ENCODE data around the gene HSPBP1.

DNA sequence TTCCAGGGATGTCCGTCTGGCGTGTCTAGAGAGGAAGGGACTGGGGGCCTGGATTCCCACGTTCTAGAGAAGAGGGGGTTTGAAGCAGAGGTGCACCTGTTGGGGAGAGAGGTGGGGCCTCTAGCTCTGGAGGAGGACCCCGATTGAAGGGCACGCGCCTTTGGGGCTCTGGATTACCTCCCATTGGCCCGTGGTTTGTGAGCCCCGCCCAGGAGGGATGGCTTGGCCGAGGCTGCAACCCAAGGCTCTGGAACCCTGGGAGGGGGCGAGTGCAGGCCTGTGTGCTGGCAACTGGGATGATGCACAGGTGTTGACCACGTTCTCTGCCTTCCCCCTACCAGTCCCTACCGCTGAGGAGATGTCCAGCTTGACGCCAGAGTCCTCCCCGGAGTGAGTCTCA is 25.1 kb upstream of the HSPBP1 start:
- no peak for TF ChIP-seq FOXA1 (IDR thresholded peaks at IDR 0.05)
- TF ChIP-seq RAD21 (IDR thresholded peaks at IDR 0.05), result no peak
- TF ChIP-seq, protein P1, sequence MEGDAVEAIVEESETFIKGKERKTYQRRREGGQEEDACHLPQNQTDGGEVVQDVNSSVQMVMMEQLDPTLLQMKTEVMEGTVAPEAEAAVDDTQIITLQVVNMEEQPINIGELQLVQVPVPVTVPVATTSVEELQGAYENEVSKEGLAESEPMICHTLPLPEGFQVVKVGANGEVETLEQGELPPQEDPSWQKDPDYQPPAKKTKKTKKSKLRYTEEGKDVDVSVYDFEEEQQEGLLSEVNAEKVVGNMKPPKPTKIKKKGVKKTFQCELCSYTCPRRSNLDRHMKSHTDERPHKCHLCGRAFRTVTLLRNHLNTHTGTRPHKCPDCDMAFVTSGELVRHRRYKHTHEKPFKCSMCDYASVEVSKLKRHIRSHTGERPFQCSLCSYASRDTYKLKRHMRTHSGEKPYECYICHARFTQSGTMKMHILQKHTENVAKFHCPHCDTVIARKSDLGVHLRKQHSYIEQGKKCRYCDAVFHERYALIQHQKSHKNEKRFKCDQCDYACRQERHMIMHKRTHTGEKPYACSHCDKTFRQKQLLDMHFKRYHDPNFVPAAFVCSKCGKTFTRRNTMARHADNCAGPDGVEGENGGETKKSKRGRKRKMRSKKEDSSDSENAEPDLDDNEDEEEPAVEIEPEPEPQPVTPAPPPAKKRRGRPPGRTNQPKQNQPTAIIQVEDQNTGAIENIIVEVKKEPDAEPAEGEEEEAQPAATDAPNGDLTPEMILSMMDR (IDR thresholded peaks at IDR 0.05; ENCODE audit: low read depth, low read length, missing input control), result no peak
- TF ChIP-seq TAF1 (conservative IDR thresholded peaks at IDR 0.05), result no peak
- TF ChIP-seq JUND (IDR thresholded peaks at IDR 0.05), result no peak
- no peak for TF ChIP-seq ATF3 (IDR thresholded peaks at IDR 0.05)
- TF ChIP-seq, protein P2, sequence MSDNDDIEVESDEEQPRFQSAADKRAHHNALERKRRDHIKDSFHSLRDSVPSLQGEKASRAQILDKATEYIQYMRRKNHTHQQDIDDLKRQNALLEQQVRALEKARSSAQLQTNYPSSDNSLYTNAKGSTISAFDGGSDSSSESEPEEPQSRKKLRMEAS (IDR thresholded peaks at IDR 0.05), result no peak
- TF ChIP-seq, protein P3, sequence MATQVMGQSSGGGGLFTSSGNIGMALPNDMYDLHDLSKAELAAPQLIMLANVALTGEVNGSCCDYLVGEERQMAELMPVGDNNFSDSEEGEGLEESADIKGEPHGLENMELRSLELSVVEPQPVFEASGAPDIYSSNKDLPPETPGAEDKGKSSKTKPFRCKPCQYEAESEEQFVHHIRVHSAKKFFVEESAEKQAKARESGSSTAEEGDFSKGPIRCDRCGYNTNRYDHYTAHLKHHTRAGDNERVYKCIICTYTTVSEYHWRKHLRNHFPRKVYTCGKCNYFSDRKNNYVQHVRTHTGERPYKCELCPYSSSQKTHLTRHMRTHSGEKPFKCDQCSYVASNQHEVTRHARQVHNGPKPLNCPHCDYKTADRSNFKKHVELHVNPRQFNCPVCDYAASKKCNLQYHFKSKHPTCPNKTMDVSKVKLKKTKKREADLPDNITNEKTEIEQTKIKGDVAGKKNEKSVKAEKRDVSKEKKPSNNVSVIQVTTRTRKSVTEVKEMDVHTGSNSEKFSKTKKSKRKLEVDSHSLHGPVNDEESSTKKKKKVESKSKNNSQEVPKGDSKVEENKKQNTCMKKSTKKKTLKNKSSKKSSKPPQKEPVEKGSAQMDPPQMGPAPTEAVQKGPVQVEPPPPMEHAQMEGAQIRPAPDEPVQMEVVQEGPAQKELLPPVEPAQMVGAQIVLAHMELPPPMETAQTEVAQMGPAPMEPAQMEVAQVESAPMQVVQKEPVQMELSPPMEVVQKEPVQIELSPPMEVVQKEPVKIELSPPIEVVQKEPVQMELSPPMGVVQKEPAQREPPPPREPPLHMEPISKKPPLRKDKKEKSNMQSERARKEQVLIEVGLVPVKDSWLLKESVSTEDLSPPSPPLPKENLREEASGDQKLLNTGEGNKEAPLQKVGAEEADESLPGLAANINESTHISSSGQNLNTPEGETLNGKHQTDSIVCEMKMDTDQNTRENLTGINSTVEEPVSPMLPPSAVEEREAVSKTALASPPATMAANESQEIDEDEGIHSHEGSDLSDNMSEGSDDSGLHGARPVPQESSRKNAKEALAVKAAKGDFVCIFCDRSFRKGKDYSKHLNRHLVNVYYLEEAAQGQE (IDR thresholded peaks at IDR 0.05), result no peak
- TF ChIP-seq EGR1 (IDR thresholded peaks at IDR 0.05; ENCODE audit: low read depth in 2 of 2), result no peak
- no peak for TF ChIP-seq ZBTB33 (IDR thresholded peaks at IDR 0.05)
- no peak for TF ChIP-seq YY1 (IDR thresholded peaks at IDR 0.05)
